ENCODE results near the gene UFSP1. TPM values are rescaled to one million over a fixed set of nuclear protein-coding genes. Genes with fewer than 3 reads are reported as not detected.
"Not testable (repeated sequence)": the region's sequence is repeated elsewhere in the genome, so short reads cannot be mapped to it uniquely, and the experiment has no call there.

UFSP1 gene
- 5.6 TPM for total RNA-seq (2021; ENCODE audit: unreplicated experiment)
- 2.4 and 3.1 TPM in 2 replicates for polyA plus RNA-seq (2012)
- percentile 70 among the genes with signal in this experiment for Bru-seq, nascent RNA
- BruChase-seq, experiment 1, labeled RNA remaining after a 6-hour chase, result percentile 37 among the genes with signal in this experiment
- percentile 52 among the genes with signal in this experiment for BruChase-seq, experiment 2, labeled RNA remaining after a 2-hour chase
- long read RNA-seq, transcript UFSP1-201 (1 exons, 996 nt), result major isoform, 6 of 6 reads
- long read RNA-seq, partial matches to known transcripts, result 0 of 6 reads
- long read RNA-seq, other reads (novel, unspliced or antisense), result 0 of 6 reads

DNA sequence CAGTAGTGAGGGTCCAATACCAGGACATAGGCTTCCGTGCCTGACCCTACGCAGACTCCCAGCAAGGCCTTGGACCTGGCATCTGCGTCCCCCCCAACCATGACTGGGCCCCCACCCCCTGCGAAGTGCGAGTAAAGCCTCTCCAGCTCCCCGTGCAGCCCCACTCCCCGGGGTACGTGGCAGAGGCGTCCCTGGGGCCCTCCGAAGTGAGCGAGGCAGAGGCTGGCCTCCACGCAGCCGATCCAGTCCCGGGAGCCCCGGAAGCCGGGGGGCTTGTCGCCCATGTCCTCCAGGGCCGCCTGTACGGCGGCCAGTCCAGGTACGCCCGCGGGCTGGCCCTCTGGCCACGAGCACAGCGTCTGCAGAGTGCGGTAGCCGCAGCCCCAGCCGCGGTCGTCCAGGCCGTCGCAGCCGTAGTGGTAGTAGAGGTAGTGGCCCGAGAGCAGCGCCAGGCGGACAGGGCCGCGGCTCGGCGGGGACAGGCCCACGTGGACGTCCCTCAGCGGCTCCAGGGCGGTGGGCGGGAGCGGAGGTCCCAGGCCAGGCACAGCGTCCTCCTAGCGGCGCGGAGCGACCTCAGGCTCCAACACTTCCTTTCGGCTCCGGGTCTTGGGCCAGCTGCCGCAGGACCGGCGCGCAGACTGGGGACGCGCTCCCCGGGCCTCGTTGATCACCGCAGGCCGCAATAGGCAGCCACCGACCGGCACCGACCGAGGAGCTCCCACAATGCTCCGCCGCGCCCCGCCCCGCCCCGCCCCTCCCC lies at the start of gene UFSP1:
UFSP1 (minus strand) TSS at position 728 of the 763 bp plus-strand sequence; CDS start at position 284, 444 bp downstream.
- ChIA-PET RAD21 (ENCODE audit: low non-redundant PET in 1 of 2, low total read pairs in 2 of 2, uncharacterized antibody in 2 of 2, unreplicated experiment in 2 of 2) (interaction anchor here (0.6 to 0.9 kb wide), 5 partner anchors 14 to 303 kb away, joined by 3 to 7 read pairs (median 4); partner anchors contain the start of genes EPHB4 (in 1 of the 2) and SRRT (in 1 of the 2)), POLR2A (interaction anchor here (0.5 to 2.7 kb wide), 15 partner anchors 11 to 328 kb away, joined by 3 to 31 read pairs (median 4); partner anchors contain the start of genes MOSPD3, PLOD3, POP7 and SLC12A9), CTCF (interaction anchor here (0.7 to 1.6 kb wide), 11 partner anchors 9 to 394 kb away, joined by 3 to 8 read pairs (median 4); partner anchors contain the start of genes POP7, SRRT and ZNHIT1)
- Histone ChIP-seq H2AFZ (ENCODE audit: low read depth, low read length, poor library complexity, severe bottlenecking) (no peak within 1 kb of the TSS), H3K4me1 (ENCODE audit: control insufficient read depth in 1 of 2, insufficient read depth in 2 of 2, low read length in 2 of 2) (peaks cover 8 to 45% of the 10 kb centered on the region in 2 experiments), H4K20me1 (ENCODE audit: insufficient read depth) (no peaks in the 10 kb centered on the region), H3K4me3 (replicated peaks in 1 of 2; ENCODE audit: low read depth in 1 of 2, low read length in 2 of 2) (peak within 1 kb of the TSS; percentile 68 to 83), H3K36me3 (ENCODE audit: control insufficient read depth in 1 of 2, insufficient read depth in 2 of 2, low read length in 2 of 2) (peaks cover 31 to 48% of the 10 kb centered on the region in 2 experiments; a peak in 3 of 4 replicates), H3K9me2 (ENCODE audit: insufficient read depth) (no peaks in the 10 kb centered on the region), H3K79me2 (ENCODE audit: insufficient read depth, low read length) (peaks cover 44% of the 10 kb centered on the region), H3K27ac (ENCODE audit: low read depth, low read length) (peak within 1 kb of the TSS; percentile 85), H3K9ac (ENCODE audit: low read length) (peak within 1 kb of the TSS; percentile 97), H3K4me2 (ENCODE audit: low read length) (peak within 1 kb of the TSS; percentile 98), H3K27me3 (ENCODE audit: insufficient read depth, low read length) (no peaks in the 10 kb centered on the region), H3K9me3 (ENCODE audit: control insufficient read depth in 1 of 2, insufficient read depth in 1 of 2, low read depth in 1 of 2, low read length in 2 of 2) (no peaks in the 10 kb centered on the region)
- peak; percentile 21 for DNase-seq (ENCODE audit: low read depth, low spot score)
- TF ChIP-seq POLR2A (IDR thresholded peaks at IDR 0.05; ENCODE audit: borderline replicate concordance, extremely low read depth, insufficient read depth, insufficient read length) (peak; percentile 46), POLR2AphosphoS5 (IDR thresholded peaks at IDR 0.05; ENCODE audit: low read depth, low read length) (peak; percentile 77), ZFX (IDR thresholded peaks at IDR 0.05) (peak; percentile 99), YY1 (IDR thresholded peaks at IDR 0.05; ENCODE audit: extremely low read depth, insufficient replicate concordance, low read depth, low read length) (no peak), TCF7L2 (IDR thresholded peaks at IDR 0.05; ENCODE audit: borderline replicate concordance, extremely low read depth, insufficient read depth, insufficient read length) (no peak), ZNF274 (IDR thresholded peaks at IDR 0.05; ENCODE audit: low read depth, low read length) (no peak), RAD21 (IDR thresholded peaks at IDR 0.05; ENCODE audit: low read depth) (no peak), EGR1 (IDR thresholded peaks at IDR 0.05; ENCODE audit: low read depth) (no peak), EZH2phosphoT487 (IDR thresholded peaks at IDR 0.05; ENCODE audit: borderline replicate concordance) (no peak), CBX3 (IDR thresholded peaks at IDR 0.05; ENCODE audit: low read depth) (no peak), EZH2 (IDR thresholded peaks at IDR 0.05) (no peak)
- TF ChIP-seq, protein P1, sequence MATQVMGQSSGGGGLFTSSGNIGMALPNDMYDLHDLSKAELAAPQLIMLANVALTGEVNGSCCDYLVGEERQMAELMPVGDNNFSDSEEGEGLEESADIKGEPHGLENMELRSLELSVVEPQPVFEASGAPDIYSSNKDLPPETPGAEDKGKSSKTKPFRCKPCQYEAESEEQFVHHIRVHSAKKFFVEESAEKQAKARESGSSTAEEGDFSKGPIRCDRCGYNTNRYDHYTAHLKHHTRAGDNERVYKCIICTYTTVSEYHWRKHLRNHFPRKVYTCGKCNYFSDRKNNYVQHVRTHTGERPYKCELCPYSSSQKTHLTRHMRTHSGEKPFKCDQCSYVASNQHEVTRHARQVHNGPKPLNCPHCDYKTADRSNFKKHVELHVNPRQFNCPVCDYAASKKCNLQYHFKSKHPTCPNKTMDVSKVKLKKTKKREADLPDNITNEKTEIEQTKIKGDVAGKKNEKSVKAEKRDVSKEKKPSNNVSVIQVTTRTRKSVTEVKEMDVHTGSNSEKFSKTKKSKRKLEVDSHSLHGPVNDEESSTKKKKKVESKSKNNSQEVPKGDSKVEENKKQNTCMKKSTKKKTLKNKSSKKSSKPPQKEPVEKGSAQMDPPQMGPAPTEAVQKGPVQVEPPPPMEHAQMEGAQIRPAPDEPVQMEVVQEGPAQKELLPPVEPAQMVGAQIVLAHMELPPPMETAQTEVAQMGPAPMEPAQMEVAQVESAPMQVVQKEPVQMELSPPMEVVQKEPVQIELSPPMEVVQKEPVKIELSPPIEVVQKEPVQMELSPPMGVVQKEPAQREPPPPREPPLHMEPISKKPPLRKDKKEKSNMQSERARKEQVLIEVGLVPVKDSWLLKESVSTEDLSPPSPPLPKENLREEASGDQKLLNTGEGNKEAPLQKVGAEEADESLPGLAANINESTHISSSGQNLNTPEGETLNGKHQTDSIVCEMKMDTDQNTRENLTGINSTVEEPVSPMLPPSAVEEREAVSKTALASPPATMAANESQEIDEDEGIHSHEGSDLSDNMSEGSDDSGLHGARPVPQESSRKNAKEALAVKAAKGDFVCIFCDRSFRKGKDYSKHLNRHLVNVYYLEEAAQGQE (IDR thresholded peaks at IDR 0.05; ENCODE audit: low read depth), result no peak
- intact Hi-C loops (cut with micrococcal nuclease), result no loop called here
- ATAC-seq, result peak; percentile 59
- no TSS peak for BruUV-seq (replicated peaks)

DNA sequence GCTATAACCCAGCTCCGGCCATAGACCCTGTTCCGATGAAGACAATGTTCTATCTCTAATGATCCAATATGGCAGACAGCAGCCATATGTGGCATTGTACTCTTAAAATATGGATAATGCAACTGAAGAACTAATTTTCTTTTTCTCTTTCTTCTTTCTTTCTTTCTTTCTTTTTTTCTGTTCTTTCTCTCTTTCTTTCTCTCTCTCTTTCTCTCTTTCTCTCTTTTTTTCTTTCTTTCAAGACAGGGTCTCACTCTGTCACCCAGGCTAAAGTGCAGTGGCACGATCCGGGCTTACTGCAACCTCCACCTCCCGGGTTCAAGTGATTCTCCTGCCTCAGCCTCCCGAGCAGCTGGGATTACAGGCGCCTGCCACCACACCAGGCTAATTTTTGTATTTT lies 46.7 kb upstream of the UFSP1 start:
- H3K4me1 ChIP-seq (ENCODE audit: control insufficient read depth in 1 of 2, insufficient read depth in 2 of 2, low read length in 2 of 2); H3K4me2 ChIP-seq (ENCODE audit: low read length); intact Hi-C loops (cut with micrococcal nuclease); BruUV-seq (replicated peaks); RAD21 ChIA-PET (ENCODE audit: low non-redundant PET in 1 of 2, low total read pairs in 2 of 2, uncharacterized antibody in 2 of 2, unreplicated experiment in 2 of 2); H3K36me3 ChIP-seq (ENCODE audit: control insufficient read depth in 1 of 2, insufficient read depth in 2 of 2, low read length in 2 of 2); H3K27ac ChIP-seq (ENCODE audit: low read depth, low read length); H3K9ac ChIP-seq (ENCODE audit: low read length); H3K4me3 ChIP-seq (replicated peaks in 1 of 2; ENCODE audit: low read depth in 1 of 2, low read length in 2 of 2); H3K27me3 ChIP-seq (ENCODE audit: insufficient read depth, low read length); H3K79me2 ChIP-seq (ENCODE audit: insufficient read depth, low read length); H4K20me1 ChIP-seq (ENCODE audit: insufficient read depth); H2AFZ ChIP-seq (ENCODE audit: low read depth, low read length, poor library complexity, severe bottlenecking); CTCF ChIA-PET; H3K9me3 ChIP-seq (ENCODE audit: control insufficient read depth in 1 of 2, insufficient read depth in 1 of 2, low read depth in 1 of 2, low read length in 2 of 2); H3K9me2 ChIP-seq (ENCODE audit: insufficient read depth); POLR2A ChIA-PET; DNase-seq (ENCODE audit: low read depth, low spot score); ATAC-seq: not testable (repeated sequence)
